ENCODE data around the gene NUB1.

DNA sequence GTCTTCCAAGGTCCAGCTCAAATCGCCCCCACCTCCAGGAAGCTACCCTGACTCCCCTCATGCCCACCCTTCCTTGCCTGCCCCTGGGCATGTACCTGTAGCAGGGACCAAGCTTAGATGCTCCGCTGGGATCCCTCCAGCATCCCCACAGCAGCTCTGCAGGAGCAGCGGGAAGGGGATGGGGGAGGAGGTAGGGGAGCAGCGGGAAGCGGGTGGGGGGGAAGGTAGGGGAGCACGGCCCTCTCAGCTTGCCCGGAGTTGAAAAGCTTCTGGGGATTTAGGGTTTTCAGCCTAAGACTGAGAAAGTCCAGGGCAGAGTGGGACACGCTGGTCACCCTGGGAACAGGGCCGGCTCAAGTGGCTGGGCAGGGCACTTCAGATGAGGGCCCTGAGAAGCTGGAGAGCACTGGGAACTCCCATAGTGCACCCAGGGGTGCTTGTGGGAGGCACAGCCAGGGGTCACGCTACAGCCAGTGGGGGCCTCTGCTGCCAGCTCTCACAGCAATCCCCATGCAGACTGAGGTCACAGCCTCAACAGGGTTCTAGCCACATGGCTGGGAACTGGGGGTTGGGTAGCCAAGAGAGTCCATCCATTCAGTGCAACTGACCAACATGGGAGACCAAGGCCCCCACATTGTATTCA, 54.8 kb downstream of the NUB1 start:
- TF ChIP-seq CTCF (IDR thresholded peaks at IDR 0.05) (no peak), POLR2AphosphoS5 (IDR thresholded peaks at IDR 0.05; ENCODE audit: low read depth, low read length) (no peak), YY1 (IDR thresholded peaks at IDR 0.05; ENCODE audit: low read depth) (no peak), RFX5 (IDR thresholded peaks at IDR 0.05; ENCODE audit: low read length) (no peak)

Data from SK-N-SH (cell line).